Spleen (tissue), 11 donors: ENCODE data around the gene NHLH1. TPM values are rescaled to one million over a fixed set of nuclear protein-coding genes. Genes with fewer than 3 reads are reported as not detected.

Experiments
- DNase-seq: peaks from one replicate; pipeline ENCODE4 v3.0.0-alpha.2; 2020
- H3K27ac ChIP-seq, 8 donors: fragments of 200-600 bp; sonication (generic) in 7 of 8; 1 replicate in 4 of 8; 2 replicates in 4 of 8; pipeline versions ENCODE4 v1.5.0 to v1.8.0; 2016 to 2021; ENCODE audit warnings: inconsistent platforms in 4 of 8, mild to moderate bottlenecking in 4 of 8, moderate library complexity in 1 of 8
- H3K27me3 ChIP-seq, 7 donors: fragments of 200-600 bp; sonication (generic) in 6 of 7; replicated peaks in 1 of 7; 1 replicate in 4 of 7; 2 replicates in 3 of 7; pipeline versions ENCODE4 v1.5.0 to v1.8.0; 2016 to 2021; ENCODE audit warnings: inconsistent platforms in 3 of 7, mild to moderate bottlenecking in 1 of 7
- H3K36me3 ChIP-seq, 6 donors: fragments of 200-600 bp; sonication (generic) in 5 of 6; 1 replicate in 4 of 6; 2 replicates in 2 of 6; pipeline versions ENCODE4 v1.5.0 to v1.8.0; 2016 to 2021; ENCODE audit warnings: inconsistent platforms in 2 of 6
- H3K4me1 ChIP-seq, 6 donors: fragments of 200-600 bp; sonication (generic) in 5 of 6; 1 replicate in 3 of 6; 2 replicates in 3 of 6; pipeline versions ENCODE4 v1.5.0 to v1.8.0; 2016 to 2021; ENCODE audit warnings: inconsistent platforms in 3 of 6
- H3K4me3 ChIP-seq, 8 donors: fragments of 200-600 bp; sonication (generic) in 7 of 8; 1 replicate in 4 of 8; 2 replicates in 4 of 8; pipeline versions ENCODE4 v1.5.0 to v1.8.0; 2016 to 2021; ENCODE audit warnings: inconsistent platforms in 4 of 8, mild to moderate bottlenecking in 4 of 8, moderate library complexity in 2 of 8
- H3K9me3 ChIP-seq, 8 donors: fragments of 200-600 bp; sonication (generic) in 7 of 8; 1 replicate in 4 of 8; 2 replicates in 4 of 8; pipeline versions ENCODE4 v1.5.0 to v1.8.0; 2016 to 2021; ENCODE audit warnings: inconsistent platforms in 4 of 8
- POLR2A ChIP-seq, 3 donors: fragments of 450-650 bp; IDR thresholded peaks; one replicate each; pipeline ENCODE4 v1.5.1; 2017; ENCODE audit warnings: antibody characterized with exemption in 3 of 3, mild to moderate bottlenecking in 1 of 3
- POLR2AphosphoS5 ChIP-seq, 3 donors: sonication (generic); formaldehyde crosslinking; IDR thresholded peaks; one replicate each; pipeline ENCODE4 v1.5.1; 2017; ENCODE audit warnings: antibody characterized with exemption in 3 of 3
- WGBS, 5 donors: extraction: QIAGEN DNeasy Blood & Tissue Kit in 3 of 5; methylation state at CpG; one replicate each; pipeline versions ENCODE4 v1.1.5 to v1.1.7; 2013 to 2018; 5-methylcytosine and 5-hydroxymethylcytosine counted together
- intact Hi-C: fragments of 100-400 bp; cut with DNase I; formaldehyde crosslinking; loops from one replicate; pipeline ENCODE4 v1.15.0; 2023; ENCODE audit warnings: low total_unique reads
- polyA plus RNA-seq, 3 donors: library from polyadenylated mRNA; stranded (reverse); fragments of 200-250 nt; gene quantifications; one replicate each; pipeline ENCODE4 v1.2.1, GENCODE V29; 2013
- total RNA-seq, 7 donors: library from RNA; depleted of rRNA in 3 of 7; stranded (reverse); fragments of >200 nt in 3 of 7; fragmentation: NEBNext Ultra II Directional in 4 of 7; extraction: Animal tissue kit (Norgen Biotek cat#: 25700) in 4 of 7; gene quantifications; one replicate each; pipeline versions ENCODE4 v1.1.0 to v1.2.1, GENCODE V29; 2016 to 2021
- TF ChIP-seq, protein P1 (sequence below), 11 experiments: fragments of 200-600 bp in 7 of 11; fragments of 450-650 bp in 4 of 11; sonication (generic) in 4 of 11; IDR thresholded peaks in 8 of 11; conservative IDR thresholded peaks in 3 of 11; 1 replicate in 7 of 11; 2 replicates in 4 of 11; pipeline versions ENCODE4 v1.4.0 to v1.8.0; 2016 to 2021; ENCODE audit warnings: antibody characterized with exemption in 11 of 11, inconsistent platforms in 4 of 11, mild to moderate bottlenecking in 1 of 11
- donor health status: healthy with polysubstance abuse.
- donor health status: DM: no; HTN: no; CAD: no; lungs with moderate emphysema.
- donor health status: DM: no; HTN: no; CAD: no.
- donor health status: Bipolar disorder and iron deficiency.
- donor health status: healthy.
- donor health status: DM: no; HTN: no; CAD: no.
- donor health status: DM: yes; HTN: yes; CAD: no.

NHLH1 gene
- total and polyA plus RNA-seq, 10 donors = 0.08 to 0.56 (median 0.23) TPM; not detected in 1

DNA sequence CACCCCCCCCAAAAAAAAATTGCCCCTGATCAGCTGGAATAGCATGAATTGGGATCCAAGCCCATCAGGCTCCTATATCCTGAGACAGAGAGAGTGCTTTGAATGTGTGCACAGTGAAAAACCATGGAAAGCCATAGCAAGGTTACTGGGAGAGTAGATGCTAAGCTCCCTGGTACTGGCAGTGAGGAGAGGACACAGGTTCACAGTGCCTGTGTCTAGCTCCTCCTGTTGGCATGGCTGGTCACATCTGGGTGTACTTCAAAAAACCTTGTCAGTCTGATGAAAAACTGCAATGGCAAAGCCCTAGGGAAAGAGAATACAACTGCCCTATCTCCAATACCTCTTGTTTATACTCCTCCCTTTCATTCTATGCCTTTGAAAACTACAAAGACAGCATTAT lies 36.8 kb upstream of the NHLH1 start:
- Histone ChIP-seq H3K36me3 (peaks cover 13 to 100% (median 98%) of the 10 kb centered on the region in 6 donors), H3K9me3 (no peaks in the 10 kb centered on the region), H3K27ac (no peak overlapping the region), H3K27me3 (no peaks in the 10 kb centered on the region), H3K4me3 (no peak overlapping the region), H3K4me1 (peaks cover 0 to 15% (median 0%) of the 10 kb centered on the region in 6 donors)
- TF ChIP-seq POLR2AphosphoS5 (IDR thresholded peaks at IDR 0.05) (no peak), POLR2A (IDR thresholded peaks at IDR 0.05) (no peak)
- TF ChIP-seq, protein P1, sequence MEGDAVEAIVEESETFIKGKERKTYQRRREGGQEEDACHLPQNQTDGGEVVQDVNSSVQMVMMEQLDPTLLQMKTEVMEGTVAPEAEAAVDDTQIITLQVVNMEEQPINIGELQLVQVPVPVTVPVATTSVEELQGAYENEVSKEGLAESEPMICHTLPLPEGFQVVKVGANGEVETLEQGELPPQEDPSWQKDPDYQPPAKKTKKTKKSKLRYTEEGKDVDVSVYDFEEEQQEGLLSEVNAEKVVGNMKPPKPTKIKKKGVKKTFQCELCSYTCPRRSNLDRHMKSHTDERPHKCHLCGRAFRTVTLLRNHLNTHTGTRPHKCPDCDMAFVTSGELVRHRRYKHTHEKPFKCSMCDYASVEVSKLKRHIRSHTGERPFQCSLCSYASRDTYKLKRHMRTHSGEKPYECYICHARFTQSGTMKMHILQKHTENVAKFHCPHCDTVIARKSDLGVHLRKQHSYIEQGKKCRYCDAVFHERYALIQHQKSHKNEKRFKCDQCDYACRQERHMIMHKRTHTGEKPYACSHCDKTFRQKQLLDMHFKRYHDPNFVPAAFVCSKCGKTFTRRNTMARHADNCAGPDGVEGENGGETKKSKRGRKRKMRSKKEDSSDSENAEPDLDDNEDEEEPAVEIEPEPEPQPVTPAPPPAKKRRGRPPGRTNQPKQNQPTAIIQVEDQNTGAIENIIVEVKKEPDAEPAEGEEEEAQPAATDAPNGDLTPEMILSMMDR (IDR thresholded peaks at IDR 0.05 in 8 of 11, conservative IDR thresholded peaks at IDR 0.05 in 3 of 11) = no peak
- DNase-seq = no peak
- intact Hi-C loops = no loop called here

DNA sequence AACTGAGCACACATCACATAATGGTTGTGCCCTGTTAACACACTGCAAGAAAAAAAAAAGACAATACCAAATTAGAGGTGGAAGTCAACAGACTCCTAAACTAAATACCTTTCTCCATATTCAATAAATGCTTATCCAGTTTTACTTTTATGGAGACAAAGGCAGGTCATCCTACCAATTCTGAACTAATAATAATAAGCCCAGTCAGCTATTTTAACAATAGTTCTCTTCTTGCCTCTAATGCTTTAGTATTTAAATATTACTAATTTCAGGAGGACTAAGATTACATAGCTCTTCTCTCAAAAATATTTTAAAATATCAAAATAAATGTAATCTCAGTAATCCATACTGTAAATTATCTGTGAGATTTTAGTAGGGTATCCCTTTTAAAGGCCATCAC lies 34.4 kb upstream of the NHLH1 start:
- peaks cover 0 to 25% (median under 1%) of the 10 kb centered on the region in 6 donors for H3K4me1 ChIP-seq
- intact Hi-C loops = no loop called here
- TF ChIP-seq POLR2A (IDR thresholded peaks at IDR 0.05) = no peak
- TF ChIP-seq, protein P1 (IDR thresholded peaks at IDR 0.05 in 8 of 11, conservative IDR thresholded peaks at IDR 0.05 in 3 of 11) = no peak
- no peak for TF ChIP-seq POLR2AphosphoS5 (IDR thresholded peaks at IDR 0.05)
- H3K4me3 ChIP-seq = no peak overlapping the region
- no peak overlapping the region for H3K27ac ChIP-seq
- no peaks in the 10 kb centered on the region for H3K27me3 ChIP-seq
- peaks cover 8 to 100% (median 92%) of the 10 kb centered on the region in 6 donors for H3K36me3 ChIP-seq
- no peaks in the 10 kb centered on the region for H3K9me3 ChIP-seq
- no peak for DNase-seq

DNA sequence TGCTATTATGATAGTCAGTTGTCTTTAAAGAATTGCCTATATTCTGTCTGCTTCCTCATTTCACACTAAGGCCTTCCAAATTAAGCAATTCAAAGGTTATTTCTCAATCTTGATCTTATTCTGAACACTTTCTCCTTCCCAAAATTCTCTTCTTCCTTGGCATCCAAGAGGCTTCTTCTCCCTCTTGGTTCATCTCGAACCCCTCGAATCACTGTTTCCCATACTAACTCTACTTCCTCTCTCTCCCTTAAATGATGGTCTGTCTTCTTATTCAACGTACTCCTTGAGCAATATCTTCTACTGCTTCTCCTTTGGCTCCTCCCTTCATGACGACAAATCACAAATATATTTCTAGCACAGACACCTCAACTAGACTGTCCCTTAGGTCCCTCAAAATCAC lies 28.3 kb upstream of the NHLH1 start:
- Histone ChIP-seq H3K36me3 (peaks cover 0 to 71% (median 58%) of the 10 kb centered on the region in 6 donors), H3K4me3 (no peak overlapping the region), H3K4me1 (peaks cover 23 to 67% (median 41%) of the 10 kb centered on the region in 6 donors), H3K27ac (peak overlapping the region in 5 of 8 donors; percentile 23 to 55 (median 53)), H3K27me3 (no peaks in the 10 kb centered on the region), H3K9me3 (no peaks in the 10 kb centered on the region)
- DNase-seq = no peak
- TF ChIP-seq, protein P1 (IDR thresholded peaks at IDR 0.05 in 8 of 11, conservative IDR thresholded peaks at IDR 0.05 in 3 of 11) = no peak
- intact Hi-C loops = no loop called here
- 47 to 88% (median 69%) methylated on average over 4 of the region's 4 CpGs for WGBS, 5 donors

DNA sequence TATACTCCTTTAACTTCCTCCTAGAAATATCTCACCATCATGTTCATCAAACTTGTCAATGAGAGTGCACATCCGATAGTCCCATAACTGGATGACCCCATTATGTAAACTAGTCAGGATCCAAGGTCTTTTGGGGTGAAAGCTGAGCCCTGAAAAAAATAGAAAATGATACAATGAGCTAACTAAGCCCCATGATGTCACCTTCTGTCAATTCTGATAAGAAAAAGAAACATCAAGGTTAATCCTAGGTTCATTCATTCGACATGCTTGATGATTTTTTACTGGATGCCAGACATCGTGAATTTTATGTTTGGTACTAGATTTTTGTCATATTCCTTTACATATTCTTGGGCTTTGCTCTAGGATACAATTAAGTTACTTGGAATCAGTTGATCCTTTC lies 26.7 kb upstream of the NHLH1 start:
- H3K27me3 ChIP-seq = no peaks in the 10 kb centered on the region
- TF ChIP-seq POLR2A (IDR thresholded peaks at IDR 0.05) (no peak), POLR2AphosphoS5 (IDR thresholded peaks at IDR 0.05) (no peak)
- TF ChIP-seq, protein P1 (IDR thresholded peaks at IDR 0.05 in 8 of 11, conservative IDR thresholded peaks at IDR 0.05 in 3 of 11) = no peak
- H3K9me3 ChIP-seq = no peaks in the 10 kb centered on the region
- peaks cover 0 to 63% (median 48%) of the 10 kb centered on the region in 6 donors for H3K36me3 ChIP-seq
- no peak for DNase-seq
- H3K27ac ChIP-seq = peak overlapping the region in 2 of 8 donors; percentile 9 to 10
- H3K4me3 ChIP-seq = no peak overlapping the region
- peaks cover 31 to 77% (median 55%) of the 10 kb centered on the region in 6 donors for H3K4me1 ChIP-seq
- WGBS, 5 donors = 78 to 89% (median 84%) methylated on average over 3 of the region's 3 CpGs
- intact Hi-C loops = no loop called here
